HG03432 (cell line): ENCODE measurements around the gene CRAT.

Experiments
- ATAC-seq: cut with Tn5 transposase; IDR thresholded peaks from one replicate; pipeline ENCODE4 v1.9.1; 2021; ENCODE audit warnings: mild to moderate bottlenecking, moderate library complexity; ENCODE audit not compliant: unreplicated experiment

The CRAT gene

DNA sequence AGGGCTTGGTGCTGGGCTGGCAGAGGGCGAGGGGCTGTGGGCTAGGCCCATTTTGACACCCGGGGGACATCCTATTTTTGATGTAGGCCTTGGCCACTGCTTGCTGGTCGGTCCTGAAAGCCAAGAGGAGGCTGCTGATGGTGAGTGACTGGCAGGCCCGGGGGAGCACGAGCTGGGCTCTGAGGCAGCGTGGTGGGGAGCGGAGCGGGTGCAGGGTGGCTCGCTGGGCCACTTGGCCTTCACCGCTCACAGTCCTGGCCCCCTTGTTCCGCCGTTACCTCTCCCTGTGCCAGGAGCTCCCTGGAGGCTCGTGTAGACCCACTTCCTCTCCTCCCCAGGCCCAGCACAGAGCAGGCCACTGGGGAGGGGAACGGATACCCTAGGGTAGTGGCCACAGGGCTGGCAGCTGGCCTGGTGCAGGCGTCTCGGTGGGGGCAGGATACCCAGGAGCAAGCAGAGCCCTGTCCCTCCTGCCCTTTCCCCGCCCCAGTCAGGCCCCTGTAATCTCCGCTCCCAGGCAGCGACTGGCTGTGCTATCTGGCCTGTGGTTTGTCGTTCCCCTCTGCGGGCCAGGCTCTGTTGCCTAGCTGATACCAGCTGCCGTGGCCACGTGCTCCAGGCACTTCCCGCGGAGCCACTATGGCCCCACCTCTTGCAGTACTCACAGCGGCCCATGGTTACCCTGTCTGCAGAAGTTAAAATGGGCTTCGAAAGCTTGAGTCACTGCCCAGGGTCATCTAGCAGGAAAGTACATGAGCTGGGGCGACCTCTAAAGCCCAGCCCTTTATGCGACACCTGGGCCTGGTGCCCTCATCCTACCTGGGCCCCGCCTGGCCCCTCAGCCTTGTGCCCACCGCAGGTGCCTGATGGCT, 41.4 kb downstream of the CRAT start:
- peak; percentile 73 for ATAC-seq

DNA sequence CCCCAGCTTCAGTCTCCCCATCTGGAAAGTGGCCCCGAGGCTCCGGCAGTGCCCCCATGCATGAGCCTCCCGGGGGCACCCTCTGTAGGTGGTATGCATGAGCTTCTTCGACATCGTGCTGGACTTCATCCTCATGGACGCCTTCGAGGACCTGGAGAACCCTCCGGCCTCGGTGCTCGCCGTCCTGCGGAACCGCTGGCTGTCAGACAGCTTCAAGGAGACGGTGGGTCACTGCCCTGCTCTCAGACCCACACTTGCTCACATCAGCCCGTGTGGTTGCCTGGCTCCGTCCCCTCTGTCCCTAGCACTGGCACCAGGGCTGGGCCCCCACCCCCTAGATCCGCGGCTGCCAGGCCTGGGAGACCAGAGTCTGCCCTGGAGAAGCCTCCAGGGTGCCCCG, 42.5 kb downstream of the CRAT start:
- no peak for ATAC-seq

DNA sequence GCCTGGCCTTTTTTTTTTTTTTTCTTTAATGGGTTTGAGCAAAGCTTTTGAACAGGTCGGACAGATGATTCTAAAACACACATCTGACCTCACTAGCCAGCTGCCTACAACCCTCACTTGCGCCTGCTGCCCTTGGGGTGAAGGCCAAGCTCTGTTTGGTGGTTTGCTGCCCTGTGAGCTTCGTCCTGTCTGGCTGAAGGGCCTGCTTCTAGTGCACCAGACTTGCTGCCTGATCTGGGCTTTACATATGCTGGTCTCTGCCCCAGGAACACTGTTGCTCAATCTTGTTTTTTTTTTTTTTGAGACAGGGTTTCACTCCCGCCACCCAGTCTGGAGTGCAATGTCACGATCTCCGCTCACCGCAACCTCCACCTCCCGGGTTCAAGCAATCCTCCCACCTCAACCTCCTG, 46.1 kb downstream of the CRAT start:
- no peak for ATAC-seq

DNA sequence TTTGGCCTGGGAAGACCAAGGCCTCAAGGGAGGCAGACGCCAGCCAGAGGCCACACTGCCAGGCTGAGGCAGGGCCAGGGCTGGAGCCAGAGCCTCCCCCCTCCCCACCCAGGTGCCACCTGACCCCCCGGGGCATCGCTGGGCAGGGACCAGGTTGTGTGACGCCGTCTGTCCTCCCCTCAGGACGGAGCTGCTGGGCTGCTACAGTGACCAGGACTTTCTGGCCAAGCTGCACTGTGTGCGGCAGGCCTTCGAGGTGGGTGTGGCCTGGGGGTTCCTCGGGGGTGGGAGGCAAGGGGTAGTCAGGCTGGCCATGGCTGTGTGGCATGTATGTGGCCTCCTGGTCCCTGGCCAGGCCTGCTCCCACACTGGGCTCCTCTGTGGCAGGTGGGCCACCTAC, 47.5 kb downstream of the CRAT start:
- ATAC-seq: no peak

DNA sequence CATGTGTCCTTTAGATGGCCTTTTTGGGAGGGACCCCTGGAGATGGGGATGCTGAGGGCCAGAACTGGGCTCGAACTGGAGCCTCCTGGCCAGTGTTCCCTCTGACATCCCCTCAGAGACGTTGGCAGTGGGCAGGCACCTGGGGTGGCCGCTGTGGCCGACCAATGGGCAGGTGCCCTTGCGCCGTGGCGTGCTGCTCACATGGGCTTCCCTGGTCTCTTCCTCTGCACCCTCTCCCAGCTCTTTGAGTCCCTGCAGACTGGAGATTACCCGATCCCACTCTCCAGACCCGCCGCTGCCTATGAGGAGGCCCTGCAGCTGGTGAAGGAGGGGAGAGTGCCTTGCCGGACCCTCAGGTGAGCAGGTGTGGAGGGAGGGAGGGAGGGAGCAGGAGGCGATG, 49.6 kb downstream of the CRAT start:
- ATAC-seq: no peak

DNA sequence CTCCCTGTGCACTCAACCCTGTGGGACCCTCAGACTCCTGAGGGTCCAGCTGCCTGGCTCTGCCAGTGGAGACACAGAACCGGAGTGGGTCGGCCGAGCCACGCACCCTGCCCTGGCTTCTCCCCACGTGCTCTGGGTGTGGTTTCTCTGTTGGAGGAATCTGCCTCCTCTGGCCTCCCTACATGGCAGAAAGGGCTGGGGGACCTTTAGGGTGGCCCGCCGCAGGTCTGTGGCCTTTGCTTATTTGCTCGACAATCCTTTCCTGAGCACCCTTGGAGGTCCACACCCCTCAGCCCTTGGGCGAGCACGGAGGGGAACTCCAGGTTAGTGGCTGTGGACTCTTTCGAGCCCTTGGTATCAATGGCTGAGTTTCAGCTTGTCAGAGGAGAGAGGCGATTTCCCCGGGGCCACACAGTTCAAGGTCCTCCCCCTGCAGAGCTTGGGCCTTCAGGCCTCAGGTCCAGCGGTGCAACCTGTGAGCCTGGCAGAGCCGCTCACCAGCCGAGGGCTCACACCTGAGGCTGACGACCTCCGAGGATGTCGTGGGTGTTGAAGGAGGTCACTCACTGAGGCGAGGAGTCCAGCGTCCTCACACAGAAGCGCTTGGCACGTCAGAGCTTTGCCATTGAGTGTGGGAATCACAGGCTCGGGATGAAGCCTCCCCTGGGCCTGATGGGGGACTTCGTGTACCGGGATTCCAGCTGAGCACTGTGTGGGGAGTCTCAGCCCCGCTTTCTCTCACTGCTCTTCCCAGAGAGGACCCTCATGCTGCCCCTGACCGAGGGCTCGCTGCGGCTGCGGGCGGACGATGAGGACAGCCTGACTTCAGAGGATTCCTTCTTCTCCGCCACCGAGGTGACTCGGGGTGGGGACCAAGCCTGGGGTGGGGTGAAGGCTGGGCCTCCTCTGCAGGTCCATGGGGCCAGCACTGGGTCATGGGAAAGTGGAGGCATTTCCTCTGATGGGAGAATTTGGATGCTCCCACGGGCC, 50.5 kb downstream of the CRAT start:
- no peak for ATAC-seq

DNA sequence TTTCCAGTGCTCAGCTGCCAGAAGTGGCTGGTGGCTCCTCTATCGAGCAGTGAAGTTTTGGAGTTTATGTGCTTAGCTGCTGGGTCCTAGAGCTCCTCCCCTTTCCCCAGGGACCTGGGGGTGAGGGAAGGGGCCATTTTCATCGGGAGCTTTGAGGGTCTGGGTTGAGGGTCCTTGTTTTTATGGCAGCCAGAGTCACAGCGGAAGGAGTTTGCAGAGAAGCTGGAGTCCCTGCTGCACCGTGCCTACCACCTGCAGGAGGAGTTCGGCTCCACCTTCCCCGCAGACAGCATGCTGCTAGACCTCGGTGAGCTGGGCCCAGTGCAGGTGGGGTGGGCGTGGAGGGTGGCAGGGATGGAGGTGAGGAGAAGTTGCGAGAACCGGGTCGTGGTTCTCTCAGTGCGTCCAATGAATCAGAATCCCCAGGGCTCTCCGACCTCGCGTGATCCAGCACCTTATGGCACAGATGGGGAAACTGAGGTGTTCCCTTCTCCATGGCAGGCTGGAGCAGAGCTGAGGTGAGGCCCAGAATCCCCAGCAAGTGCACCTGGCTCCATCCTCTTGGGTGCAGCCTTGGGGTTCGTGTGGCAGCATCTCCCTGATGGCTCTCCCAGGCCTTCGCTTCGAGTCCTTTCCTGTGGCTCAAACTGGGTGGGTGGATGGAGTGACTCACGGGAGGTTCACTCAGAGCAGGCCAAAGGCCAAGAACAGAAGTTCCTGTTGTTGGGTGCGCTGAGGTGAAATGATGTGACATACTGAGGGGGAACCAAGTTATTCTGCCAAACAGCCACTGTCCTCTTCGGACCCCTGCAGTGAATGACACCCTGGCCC, 51.4 kb downstream of the CRAT start:
- ATAC-seq: no peak

DNA sequence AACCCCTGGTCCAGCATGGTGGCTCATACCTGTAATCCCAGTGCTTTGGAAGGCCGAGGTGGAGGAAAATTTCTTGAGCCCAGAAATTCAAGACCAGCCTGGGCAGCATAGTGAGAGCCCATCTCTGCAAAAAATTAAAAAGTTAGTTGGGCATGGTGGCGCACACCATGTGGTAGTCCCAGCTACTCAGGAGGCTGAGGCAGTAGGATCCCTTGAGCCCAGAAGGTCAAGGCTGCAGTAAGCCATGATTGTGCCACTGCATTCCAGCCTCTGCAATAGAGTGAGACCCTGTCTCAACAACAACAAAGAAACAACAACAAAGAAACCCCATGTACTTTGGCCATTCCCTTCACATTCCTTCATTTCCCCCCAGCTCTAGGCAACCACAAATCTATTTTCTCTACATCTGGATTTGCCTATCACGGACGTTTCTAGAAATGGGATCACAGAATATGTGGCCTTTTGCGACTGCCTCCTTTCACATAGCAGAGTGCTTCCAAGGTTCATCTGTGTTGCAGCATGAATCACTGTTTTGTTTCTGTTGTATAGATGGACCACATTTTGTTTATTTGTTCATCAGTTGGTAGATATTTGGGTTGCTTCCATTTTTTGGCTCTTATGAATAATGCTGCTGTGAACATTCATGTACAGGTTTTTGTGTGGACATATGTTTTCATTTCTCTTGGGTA, 56.3 kb downstream of the CRAT start:
- no peak for ATAC-seq

DNA sequence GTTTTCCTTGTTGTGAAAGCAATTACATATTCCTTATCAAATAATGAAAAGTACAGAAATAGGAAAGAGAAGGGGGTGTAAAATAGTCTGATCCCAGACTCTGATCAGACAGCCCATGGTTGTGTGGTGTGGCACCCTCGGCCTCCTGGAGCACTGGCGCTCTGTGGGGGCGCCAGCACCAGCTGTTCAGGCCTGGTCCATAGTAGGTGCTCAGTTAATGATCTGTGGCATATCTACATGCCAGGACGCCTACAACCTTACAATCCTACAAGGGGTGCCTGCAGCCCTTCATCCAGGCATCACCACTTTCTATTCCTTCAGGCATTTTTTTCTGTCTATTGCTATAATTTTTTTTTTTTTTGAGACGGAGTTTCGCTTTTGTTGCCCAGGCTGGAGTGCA, 57.6 kb downstream of the CRAT start:
- ATAC-seq: no peak

DNA sequence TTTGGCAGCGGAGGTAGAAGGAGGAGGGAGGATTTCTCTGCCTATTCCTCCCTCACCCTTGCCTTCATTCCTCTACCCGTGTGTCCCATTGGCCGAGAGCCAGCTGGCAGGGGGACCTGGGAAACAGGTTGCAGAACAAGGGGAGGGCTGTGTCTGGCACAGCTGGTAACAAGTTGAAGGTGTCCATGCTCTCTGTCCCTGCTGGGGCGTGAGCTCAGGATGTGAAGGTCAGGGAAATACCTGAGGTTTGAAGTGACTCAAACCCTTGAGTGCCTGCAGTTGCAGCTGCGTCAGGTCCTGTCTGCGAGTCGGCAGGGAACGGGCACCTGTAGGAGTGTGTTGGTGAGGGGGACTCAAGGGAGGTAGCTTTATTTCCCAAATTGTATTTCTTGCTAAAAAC, 58.0 kb downstream of the CRAT start:
- no peak for ATAC-seq
